Measurements from ENCODE around the gene XPO5.

DNA sequence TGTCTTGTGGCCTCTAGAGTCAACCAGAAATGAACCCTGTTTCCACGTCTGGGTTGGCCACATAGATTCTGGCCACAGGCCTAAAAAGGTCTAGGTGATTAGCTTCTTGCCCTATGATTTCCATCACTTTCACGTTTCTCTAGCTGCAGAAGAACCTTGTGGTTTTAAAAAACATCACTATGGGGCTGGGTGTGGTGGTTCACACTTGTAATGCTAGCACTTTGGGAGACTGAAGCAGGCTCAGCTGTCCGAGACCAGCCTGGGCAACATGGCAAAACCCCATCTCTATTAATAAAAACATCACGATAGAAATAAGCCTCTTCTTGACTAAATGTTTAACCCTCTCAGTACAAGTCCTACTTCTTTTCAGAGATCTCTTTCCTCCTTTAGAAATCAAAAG lies 31.4 kb downstream of the XPO5 start:
- TF ChIP-seq, protein P1, sequence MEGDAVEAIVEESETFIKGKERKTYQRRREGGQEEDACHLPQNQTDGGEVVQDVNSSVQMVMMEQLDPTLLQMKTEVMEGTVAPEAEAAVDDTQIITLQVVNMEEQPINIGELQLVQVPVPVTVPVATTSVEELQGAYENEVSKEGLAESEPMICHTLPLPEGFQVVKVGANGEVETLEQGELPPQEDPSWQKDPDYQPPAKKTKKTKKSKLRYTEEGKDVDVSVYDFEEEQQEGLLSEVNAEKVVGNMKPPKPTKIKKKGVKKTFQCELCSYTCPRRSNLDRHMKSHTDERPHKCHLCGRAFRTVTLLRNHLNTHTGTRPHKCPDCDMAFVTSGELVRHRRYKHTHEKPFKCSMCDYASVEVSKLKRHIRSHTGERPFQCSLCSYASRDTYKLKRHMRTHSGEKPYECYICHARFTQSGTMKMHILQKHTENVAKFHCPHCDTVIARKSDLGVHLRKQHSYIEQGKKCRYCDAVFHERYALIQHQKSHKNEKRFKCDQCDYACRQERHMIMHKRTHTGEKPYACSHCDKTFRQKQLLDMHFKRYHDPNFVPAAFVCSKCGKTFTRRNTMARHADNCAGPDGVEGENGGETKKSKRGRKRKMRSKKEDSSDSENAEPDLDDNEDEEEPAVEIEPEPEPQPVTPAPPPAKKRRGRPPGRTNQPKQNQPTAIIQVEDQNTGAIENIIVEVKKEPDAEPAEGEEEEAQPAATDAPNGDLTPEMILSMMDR (IDR thresholded peaks at IDR 0.05; ENCODE audit: insufficient read depth, low read depth, low read length) = no peak
- TF ChIP-seq EZH2 (IDR thresholded peaks at IDR 0.05; ENCODE audit: insufficient read depth, low read length) = no peak
